ENCODE measurements around the gene OR2Y1.
"Not testable (repeated sequence)": the region's sequence is repeated elsewhere in the genome, so short reads cannot be mapped to it uniquely, and the experiment has no call there.

Gene OR2Y1

DNA sequence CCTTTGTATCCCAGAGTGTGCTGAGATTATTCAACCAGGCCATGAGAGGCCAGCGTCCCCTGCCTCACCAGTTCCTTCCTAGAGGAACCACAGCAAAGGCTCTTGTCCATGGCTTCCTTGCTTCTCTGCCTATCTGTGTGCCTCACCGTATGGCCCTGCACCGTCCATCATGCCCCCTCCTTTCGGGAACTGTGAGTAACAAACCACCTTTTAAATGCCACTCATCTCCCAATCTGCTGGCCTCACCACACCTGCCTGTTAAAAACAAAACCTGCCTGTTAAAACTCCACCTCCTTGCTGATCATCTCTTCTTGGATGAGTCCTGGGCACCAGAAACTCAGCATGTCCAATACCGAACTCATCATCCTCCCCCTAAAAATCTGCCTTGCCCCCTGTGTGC is 4.4 kb upstream of the OR2Y1 start:
- TF ChIP-seq, protein P1, sequence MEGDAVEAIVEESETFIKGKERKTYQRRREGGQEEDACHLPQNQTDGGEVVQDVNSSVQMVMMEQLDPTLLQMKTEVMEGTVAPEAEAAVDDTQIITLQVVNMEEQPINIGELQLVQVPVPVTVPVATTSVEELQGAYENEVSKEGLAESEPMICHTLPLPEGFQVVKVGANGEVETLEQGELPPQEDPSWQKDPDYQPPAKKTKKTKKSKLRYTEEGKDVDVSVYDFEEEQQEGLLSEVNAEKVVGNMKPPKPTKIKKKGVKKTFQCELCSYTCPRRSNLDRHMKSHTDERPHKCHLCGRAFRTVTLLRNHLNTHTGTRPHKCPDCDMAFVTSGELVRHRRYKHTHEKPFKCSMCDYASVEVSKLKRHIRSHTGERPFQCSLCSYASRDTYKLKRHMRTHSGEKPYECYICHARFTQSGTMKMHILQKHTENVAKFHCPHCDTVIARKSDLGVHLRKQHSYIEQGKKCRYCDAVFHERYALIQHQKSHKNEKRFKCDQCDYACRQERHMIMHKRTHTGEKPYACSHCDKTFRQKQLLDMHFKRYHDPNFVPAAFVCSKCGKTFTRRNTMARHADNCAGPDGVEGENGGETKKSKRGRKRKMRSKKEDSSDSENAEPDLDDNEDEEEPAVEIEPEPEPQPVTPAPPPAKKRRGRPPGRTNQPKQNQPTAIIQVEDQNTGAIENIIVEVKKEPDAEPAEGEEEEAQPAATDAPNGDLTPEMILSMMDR (IDR thresholded peaks at IDR 0.05; ENCODE audit: low read depth, low read length, missing control alignments), result no peak
- DNase-seq, result no peak
- H3K27ac ChIP-seq, result no peak overlapping the region
- in situ Hi-C loops (cut with HindIII; ENCODE audit: low pct_ligation_motif_present, low sequenced_read_pairs), result no loop called here
- H3K36me3 ChIP-seq (replicated peaks), result no peaks in the 10 kb centered on the region
- no peaks in the 10 kb centered on the region for H3K27me3 ChIP-seq (replicated peaks)
- H3K4me3 ChIP-seq (ENCODE audit: low read depth, low read length), result no peak overlapping the region

DNA sequence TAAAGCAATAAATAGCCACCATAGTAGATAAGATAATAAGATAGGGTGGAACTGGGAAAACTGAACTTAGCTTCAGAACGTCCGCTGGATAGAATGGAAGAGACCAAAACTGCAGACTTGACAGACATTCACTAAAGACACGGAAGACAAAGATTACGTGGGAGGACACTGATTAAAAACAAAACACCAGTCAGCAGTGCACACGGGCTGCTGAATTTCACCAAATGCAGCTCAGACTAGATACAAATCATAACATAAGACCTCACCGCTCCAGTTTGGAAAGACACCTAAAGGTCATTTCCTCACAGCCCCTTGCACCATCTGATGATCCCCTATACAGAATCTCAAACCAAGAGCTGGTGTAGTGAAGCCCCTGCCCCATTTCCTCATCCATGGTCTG is 2.9 kb upstream of the OR2Y1 start:
- Histone ChIP-seq H3K27me3 (replicated peaks) (no peaks in the 10 kb centered on the region), H3K27ac (no peak overlapping the region), H3K4me3 (ENCODE audit: low read depth, low read length) (no peak overlapping the region), H3K36me3 (replicated peaks) (no peaks in the 10 kb centered on the region)
- TF ChIP-seq, protein P1 (IDR thresholded peaks at IDR 0.05; ENCODE audit: low read depth, low read length, missing control alignments), result no peak
- DNase-seq, result no peak
- in situ Hi-C loops (cut with HindIII; ENCODE audit: low pct_ligation_motif_present, low sequenced_read_pairs), result no loop called here

DNA sequence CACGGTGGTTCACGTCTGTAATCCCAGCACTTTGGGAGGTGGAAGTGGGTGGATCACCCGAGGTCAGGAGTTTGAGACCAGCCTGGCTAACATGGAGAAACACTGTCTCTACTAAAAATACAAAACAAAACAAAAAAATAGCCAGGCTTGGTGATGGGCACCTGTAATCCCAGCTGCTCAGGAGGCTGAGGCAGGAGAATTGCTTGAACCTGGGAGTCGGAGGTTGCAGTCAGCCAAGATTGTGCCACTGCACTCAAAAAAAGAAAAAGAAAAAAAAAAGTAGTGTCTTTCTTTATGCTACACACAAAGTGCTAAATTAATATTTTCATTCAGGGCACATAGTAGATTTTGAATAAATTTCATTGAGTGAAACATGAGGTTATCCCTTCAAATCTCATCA is 1.1 kb upstream of the OR2Y1 start:
- H3K27ac ChIP-seq; H3K27me3 ChIP-seq (replicated peaks); in situ Hi-C loops (cut with HindIII; ENCODE audit: low pct_ligation_motif_present, low sequenced_read_pairs); DNase-seq; H3K4me3 ChIP-seq (ENCODE audit: low read depth, low read length); H3K36me3 ChIP-seq (replicated peaks): not testable (repeated sequence)

DNA sequence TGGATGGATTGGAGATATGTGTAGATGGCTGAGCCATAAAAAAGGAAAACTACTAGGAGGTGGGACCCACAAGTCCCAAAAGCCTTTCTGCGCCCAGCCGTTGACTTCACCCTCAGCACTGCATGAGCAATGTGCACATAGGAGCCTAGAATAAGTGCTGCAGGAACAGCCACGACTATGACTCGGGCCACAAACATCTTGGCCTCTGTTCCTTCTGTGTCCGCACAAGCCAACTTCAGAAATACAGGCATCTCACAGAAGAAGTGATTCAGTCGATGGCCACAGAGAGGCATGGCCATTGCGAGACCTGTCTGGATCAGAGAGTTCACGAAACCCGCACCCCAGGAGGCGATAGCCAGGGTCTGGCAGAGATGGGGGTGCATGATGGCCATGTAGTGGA is 587 bp downstream of the OR2Y1 start:
- H3K27ac ChIP-seq, result no peak overlapping the region
- no peaks in the 10 kb centered on the region for H3K36me3 ChIP-seq (replicated peaks)
- no peaks in the 10 kb centered on the region for H3K27me3 ChIP-seq (replicated peaks)
- peak; percentile 34 for DNase-seq
- H3K4me3 ChIP-seq (ENCODE audit: low read depth, low read length), result no peak overlapping the region
- TF ChIP-seq, protein P1 (IDR thresholded peaks at IDR 0.05; ENCODE audit: low read depth, low read length, missing control alignments), result no peak
- in situ Hi-C loops (cut with HindIII; ENCODE audit: low pct_ligation_motif_present, low sequenced_read_pairs), result no loop called here

DNA sequence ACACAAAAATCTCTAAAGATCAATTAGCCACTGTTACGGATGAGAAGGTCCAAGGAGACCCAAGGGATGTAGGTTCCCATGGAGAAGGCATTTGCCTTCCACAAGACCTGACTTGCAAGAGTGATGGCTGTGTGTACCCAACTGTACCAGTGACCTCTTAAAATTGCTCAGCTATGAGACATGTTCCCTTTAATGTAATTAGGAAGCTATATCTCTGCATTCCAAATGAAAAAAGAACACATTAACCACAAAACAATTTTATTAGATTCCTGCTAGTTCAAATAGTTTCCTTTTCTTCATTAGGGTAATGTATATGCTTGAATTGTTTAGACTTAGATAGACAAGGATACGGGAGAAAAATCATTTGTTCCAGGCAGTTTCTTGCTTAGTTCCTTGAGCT is 3.3 kb downstream of the OR2Y1 start:
- TF ChIP-seq, protein P1 (IDR thresholded peaks at IDR 0.05; ENCODE audit: low read depth, low read length, missing control alignments), result no peak
- no peak overlapping the region for H3K4me3 ChIP-seq (ENCODE audit: low read depth, low read length)
- DNase-seq, result no peak
- H3K27ac ChIP-seq, result no peak overlapping the region
- H3K27me3 ChIP-seq (replicated peaks), result no peaks in the 10 kb centered on the region
- H3K36me3 ChIP-seq (replicated peaks), result no peaks in the 10 kb centered on the region
- in situ Hi-C loops (cut with HindIII; ENCODE audit: low pct_ligation_motif_present, low sequenced_read_pairs), result no loop called here

DNA sequence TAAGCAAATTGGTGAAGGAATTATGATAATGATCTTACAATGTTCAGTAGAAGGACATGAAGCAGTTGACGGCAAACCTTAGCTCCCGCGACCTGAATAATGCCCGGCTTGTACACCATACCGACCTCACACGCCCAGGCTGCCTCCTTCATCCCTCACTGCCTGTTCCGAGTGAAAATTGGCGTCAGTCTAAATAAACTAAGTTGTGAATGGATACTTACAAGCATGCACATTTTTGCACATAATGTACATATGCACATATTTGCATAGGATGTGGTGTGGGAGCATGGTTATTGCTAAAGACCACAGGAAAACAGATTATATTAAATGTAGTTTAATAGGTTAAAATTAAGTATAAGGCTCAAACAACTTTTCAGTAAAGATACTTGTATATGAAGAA is 14.9 kb downstream of the OR2Y1 start:
- no peaks in the 10 kb centered on the region for H3K36me3 ChIP-seq (replicated peaks)
- H3K27me3 ChIP-seq (replicated peaks), result no peaks in the 10 kb centered on the region
- H3K27ac ChIP-seq, result no peak overlapping the region
- TF ChIP-seq, protein P1 (IDR thresholded peaks at IDR 0.05; ENCODE audit: low read depth, low read length, missing control alignments), result no peak
- in situ Hi-C loops (cut with HindIII; ENCODE audit: low pct_ligation_motif_present, low sequenced_read_pairs), result no loop called here
- H3K4me3 ChIP-seq (ENCODE audit: low read depth, low read length), result no peak overlapping the region
- DNase-seq, result no peak

Data from brain microvascular endothelial cell (primary cell).